PC-3 (cell line): ENCODE data around the gene TARS2. TPM values are rescaled to one million over a fixed set of nuclear protein-coding genes. Genes with fewer than 3 reads are reported as not detected.

ENCODE experiments used
- ATAC-seq: fragments of 200-7000 bp; cut with Tn5 transposase; 2 replicates; pipeline ENCODE4 v1.9.1; 2020; ENCODE audit warnings: mild to moderate bottlenecking, moderate library complexity
- BruUV-seq: library from RNA; stranded (reverse); fragments of 400-500 nt; replicated peaks from 2 replicates; lab custom pipeline; 2021; lab: Mats Ljungman, UMichigan
- CTCF ChIA-PET: fragments of 300-600 bp; sonication (Branson Sonifier 250); formaldehyde crosslinking; loops from one replicate; lab custom pipeline; 2022; ENCODE audit warnings: antibody characterized with exemption; lab: Charles Lee
- POLR2A ChIA-PET: fragments of 300-600 bp; sonication (Branson Sonifier 250); formaldehyde crosslinking; loops from one replicate; lab custom pipeline; 2022; ENCODE audit warnings: antibody characterized with exemption; ENCODE audit not compliant: unreplicated experiment; lab: Charles Lee
- DNase-seq: peaks from one replicate; pipeline ENCODE4 v3.0.0-alpha.2; 2015
- H2AFZ ChIP-seq: fragments of 300-600 bp; sonication (generic); 2 replicates; pipeline ENCODE4 v1.6.0; 2016; ENCODE audit warnings: antibody characterized with exemption, low read length
- H3F3A ChIP-seq: fragments of 300-600 bp; sonication (generic); one replicate; pipeline ENCODE4 v1.6.0; 2017; ENCODE audit warnings: antibody characterized with exemption, low read length, control low read depth, mild to moderate bottlenecking; ENCODE audit not compliant: unreplicated experiment
- H3K27ac ChIP-seq: fragments of 300-600 bp; sonication (generic); 2 replicates; pipeline ENCODE4 v1.5.1; 2016; ENCODE audit warnings: mild to moderate bottlenecking, low read length
- H3K27me3 ChIP-seq: fragments of 300-600 bp; sonication (generic); 2 replicates; pipeline ENCODE4 v1.6.1; 2016; ENCODE audit warnings: low read length, mixed read lengths
- H3K36me3 ChIP-seq: fragments of 300-600 bp; sonication (generic); 2 replicates; pipeline ENCODE4 v1.6.1; 2016; ENCODE audit warnings: low read depth, mixed run types, low read length, mixed read lengths
- H3K4me1 ChIP-seq: fragments of 300-600 bp; sonication (generic); 2 replicates; pipeline ENCODE4 v1.5.1; 2016; ENCODE audit warnings: low read length; ENCODE audit not compliant: insufficient read depth
- H3K4me2 ChIP-seq: fragments of 300-600 bp; sonication (generic); 2 replicates; pipeline ENCODE4 v1.6.0; 2016; ENCODE audit warnings: low read length
- H3K4me3 ChIP-seq: fragments of 300-600 bp; sonication (generic); 2 replicates; pipeline ENCODE4 v1.5.1; 2016; ENCODE audit warnings: mild to moderate bottlenecking, low read length, mixed read lengths
- H3K79me2 ChIP-seq: fragments of 300-600 bp; sonication (generic); 2 replicates; pipeline ENCODE4 v1.6.1; 2017; ENCODE audit warnings: low read length, mixed read lengths
- H3K9ac ChIP-seq: fragments of 300-600 bp; sonication (generic); 2 replicates; pipeline ENCODE4 v1.6.0; 2016; ENCODE audit warnings: mild to moderate bottlenecking, low read length
- H3K9me2 ChIP-seq: fragments of 300-600 bp; sonication (generic); replicated peaks from 2 replicates; pipeline ENCODE4 v1.6.1; 2016; ENCODE audit warnings: mixed run types, low read length, mixed read lengths
- H3K9me3 ChIP-seq: fragments of 300-600 bp; sonication (generic); 2 replicates; pipeline ENCODE4 v1.6.1; 2016; ENCODE audit warnings: low read length, mixed read lengths
- H4K20me1 ChIP-seq: fragments of 300-600 bp; sonication (generic); 2 replicates; pipeline ENCODE4 v1.6.1; 2016; ENCODE audit warnings: low read length, mixed read lengths
- EZH2 ChIP-seq: fragments of 300-600 bp; sonication (generic); IDR thresholded peaks from one replicate; pipeline ENCODE4 v1.6.1; 2017; ENCODE audit warnings: antibody characterized with exemption, mild to moderate bottlenecking, low read length; ENCODE audit not compliant: unreplicated experiment
- EZH2phosphoT487 ChIP-seq: fragments of 300-600 bp; sonication (generic); IDR thresholded peaks from 2 replicates; pipeline ENCODE4 v1.6.1; 2018; ENCODE audit warnings: mild to moderate bottlenecking, antibody characterized with exemption, low read length, borderline replicate concordance
- intact Hi-C: fragments of 100-400 bp; cut with micrococcal nuclease; formaldehyde crosslinking; loops from 2 replicates; pipeline ENCODE4 v1.9.0; 2023
- total RNA-seq: library from RNA; depleted of rRNA; stranded (reverse); fragments of >200 nt; gene quantifications from 2 replicates; pipeline ENCODE4 v1.2.3, GENCODE V29; 2014
- TF ChIP-seq, protein P1 (sequence below): fragments of 300-600 bp; sonication (generic); conservative IDR thresholded peaks from 2 replicates; pipeline ENCODE4 v1.5.1; 2017; ENCODE audit warnings: antibody characterized with exemption, low read depth, mild to moderate bottlenecking, low read length

Gene TARS2
- total RNA-seq, 1 experiment from 2014 or later: 56.2 TPM

DNA sequence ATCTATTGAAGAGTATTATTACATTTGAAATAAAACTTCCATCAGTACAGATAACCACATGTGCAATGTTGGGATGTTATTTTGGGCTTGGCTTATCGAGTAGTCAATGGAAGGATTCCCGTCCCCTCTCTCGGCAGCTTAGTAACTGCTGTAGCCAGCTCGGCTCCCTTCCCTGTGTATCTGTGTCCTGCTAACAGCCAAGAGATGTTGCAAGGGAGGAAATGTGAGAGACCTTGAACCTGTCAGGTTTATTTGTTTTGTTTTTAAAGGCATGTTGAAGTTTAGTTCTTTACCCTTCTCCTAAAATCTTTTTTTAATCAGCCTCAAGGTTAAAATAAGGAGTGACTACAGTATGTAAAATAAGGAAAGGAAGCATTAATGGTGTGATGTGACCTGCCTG lies 13.6 kb upstream of the TARS2 start:
- Histone ChIP-seq H3K9ac (no peak overlapping the region), H3K9me3 (no peaks in the 10 kb centered on the region), H3K4me2 (no peak overlapping the region), H2AFZ (no peak overlapping the region), H4K20me1 (no peaks in the 10 kb centered on the region; the same call in 1 of the 2 replicates), H3K36me3 (peaks cover 36% of the 10 kb centered on the region), H3K4me1 (peaks cover 10% of the 10 kb centered on the region), H3K9me2 (no peaks in the 10 kb centered on the region), H3K79me2 (no peaks in the 10 kb centered on the region), H3F3A (no peaks in the 10 kb centered on the region), H3K27me3 (no peaks in the 10 kb centered on the region), H3K27ac (no peak overlapping the region), H3K4me3 (no peak overlapping the region)
- ChIA-PET CTCF (no interaction called here), POLR2A (no interaction called here)
- no TSS peak for BruUV-seq
- ATAC-seq (no peak), DNase-seq (no peak)
- TF ChIP-seq, protein P1, sequence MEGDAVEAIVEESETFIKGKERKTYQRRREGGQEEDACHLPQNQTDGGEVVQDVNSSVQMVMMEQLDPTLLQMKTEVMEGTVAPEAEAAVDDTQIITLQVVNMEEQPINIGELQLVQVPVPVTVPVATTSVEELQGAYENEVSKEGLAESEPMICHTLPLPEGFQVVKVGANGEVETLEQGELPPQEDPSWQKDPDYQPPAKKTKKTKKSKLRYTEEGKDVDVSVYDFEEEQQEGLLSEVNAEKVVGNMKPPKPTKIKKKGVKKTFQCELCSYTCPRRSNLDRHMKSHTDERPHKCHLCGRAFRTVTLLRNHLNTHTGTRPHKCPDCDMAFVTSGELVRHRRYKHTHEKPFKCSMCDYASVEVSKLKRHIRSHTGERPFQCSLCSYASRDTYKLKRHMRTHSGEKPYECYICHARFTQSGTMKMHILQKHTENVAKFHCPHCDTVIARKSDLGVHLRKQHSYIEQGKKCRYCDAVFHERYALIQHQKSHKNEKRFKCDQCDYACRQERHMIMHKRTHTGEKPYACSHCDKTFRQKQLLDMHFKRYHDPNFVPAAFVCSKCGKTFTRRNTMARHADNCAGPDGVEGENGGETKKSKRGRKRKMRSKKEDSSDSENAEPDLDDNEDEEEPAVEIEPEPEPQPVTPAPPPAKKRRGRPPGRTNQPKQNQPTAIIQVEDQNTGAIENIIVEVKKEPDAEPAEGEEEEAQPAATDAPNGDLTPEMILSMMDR: no peak
- TF ChIP-seq EZH2phosphoT487: no peak
- no peak for TF ChIP-seq EZH2
- intact Hi-C loops: no loop called here

DNA sequence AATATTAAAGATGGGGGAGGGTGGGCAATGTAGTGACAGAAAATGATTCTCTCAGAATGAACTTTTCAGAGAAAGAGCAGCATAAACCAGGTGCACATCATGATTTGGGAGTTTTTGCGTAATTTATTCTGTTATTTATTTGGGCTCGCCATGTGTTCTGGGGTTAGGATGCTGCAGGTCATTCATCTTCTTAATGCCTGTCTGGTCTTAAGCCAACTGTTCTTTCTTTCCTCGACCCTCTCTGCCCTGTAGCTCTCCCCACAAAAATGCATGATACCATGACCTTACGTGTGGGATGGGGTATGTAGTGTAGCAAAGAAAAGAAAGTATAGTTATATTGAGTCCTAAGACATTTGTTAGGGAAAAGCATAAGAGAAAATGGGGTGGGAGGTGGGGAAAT lies 12.3 kb upstream of the TARS2 start:
- Histone ChIP-seq H4K20me1 (no peaks in the 10 kb centered on the region; the same call in 1 of the 2 replicates), H3K36me3 (peaks cover 36% of the 10 kb centered on the region), H3K9ac (no peak overlapping the region), H3K4me3 (no peak overlapping the region), H3K9me3 (no peaks in the 10 kb centered on the region), H3K4me2 (no peak overlapping the region), H3K27me3 (no peaks in the 10 kb centered on the region), H3K9me2 (no peaks in the 10 kb centered on the region), H3K4me1 (peaks cover 10% of the 10 kb centered on the region), H3K27ac (no peak overlapping the region), H3K79me2 (no peaks in the 10 kb centered on the region), H3F3A (no peaks in the 10 kb centered on the region), H2AFZ (no peak overlapping the region)
- ChIA-PET POLR2A (no interaction called here), CTCF (no interaction called here)
- DNase-seq (no peak), ATAC-seq (no peak)
- BruUV-seq: no TSS peak
- TF ChIP-seq, protein P1: no peak
- no peak for TF ChIP-seq EZH2
- no peak for TF ChIP-seq EZH2phosphoT487
- intact Hi-C loops: no loop called here

DNA sequence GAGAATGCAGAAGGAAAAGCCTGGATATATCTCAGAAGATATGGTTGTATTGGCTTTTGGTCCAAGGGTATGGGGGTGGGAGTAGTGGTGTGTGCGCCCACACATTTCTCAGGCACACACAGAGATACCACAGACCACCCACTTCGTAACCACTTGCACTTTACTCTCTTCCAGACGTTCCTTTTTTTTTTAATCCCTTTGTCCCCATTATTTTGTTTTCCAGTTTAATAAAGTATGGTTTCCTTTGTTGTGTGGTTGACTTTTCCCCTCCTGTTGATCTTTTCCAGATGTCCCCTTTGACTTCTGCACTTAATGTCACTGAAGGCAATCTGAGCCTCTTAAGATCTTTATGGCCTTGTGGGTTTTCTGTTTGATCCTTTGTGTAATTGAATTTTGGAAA lies 10.5 kb upstream of the TARS2 start:
- Histone ChIP-seq H3K36me3 (peaks cover 18% of the 10 kb centered on the region), H3K9ac (no peak overlapping the region), H3K27ac (no peak overlapping the region), H2AFZ (no peak overlapping the region), H3K9me2 (no peaks in the 10 kb centered on the region), H4K20me1 (no peaks in the 10 kb centered on the region; the same call in 1 of the 2 replicates), H3K4me2 (no peak overlapping the region), H3K9me3 (no peaks in the 10 kb centered on the region), H3K27me3 (no peaks in the 10 kb centered on the region), H3K4me1 (peaks cover 10% of the 10 kb centered on the region), H3K4me3 (no peak overlapping the region), H3F3A (no peaks in the 10 kb centered on the region), H3K79me2 (no peaks in the 10 kb centered on the region)
- TF ChIP-seq, protein P1: no peak
- no peak for TF ChIP-seq EZH2
- TF ChIP-seq EZH2phosphoT487: no peak
- DNase-seq (no peak), ATAC-seq (no peak)
- BruUV-seq: no TSS peak
- ChIA-PET CTCF (no interaction called here), POLR2A (no interaction called here)
- intact Hi-C loops: no loop called here
